PC-3 (cell line): Measurements from ENCODE around the gene ELOVL5. TPM values are rescaled to one million over a fixed set of nuclear protein-coding genes. Genes with fewer than 3 reads are reported as not detected.

ENCODE experiments used
- ATAC-seq: fragments of 200-7000 bp; cut with Tn5 transposase; 2 replicates; pipeline ENCODE4 v1.9.1; 2020; ENCODE audit warnings: mild to moderate bottlenecking, moderate library complexity
- BruUV-seq: library from RNA; stranded (reverse); fragments of 400-500 nt; replicated peaks from 2 replicates; lab custom pipeline; 2021; lab: Mats Ljungman, UMichigan
- CTCF ChIA-PET: fragments of 300-600 bp; sonication (Branson Sonifier 250); formaldehyde crosslinking; loops from one replicate; lab custom pipeline; 2022; ENCODE audit warnings: antibody characterized with exemption; lab: Charles Lee
- POLR2A ChIA-PET: fragments of 300-600 bp; sonication (Branson Sonifier 250); formaldehyde crosslinking; loops from one replicate; lab custom pipeline; 2022; ENCODE audit warnings: antibody characterized with exemption; ENCODE audit not compliant: unreplicated experiment; lab: Charles Lee
- DNase-seq: peaks from one replicate; pipeline ENCODE4 v3.0.0-alpha.2; 2015
- H2AFZ ChIP-seq: fragments of 300-600 bp; sonication (generic); 2 replicates; pipeline ENCODE4 v1.6.0; 2016; ENCODE audit warnings: antibody characterized with exemption, low read length
- H3F3A ChIP-seq: fragments of 300-600 bp; sonication (generic); one replicate; pipeline ENCODE4 v1.6.0; 2017; ENCODE audit warnings: antibody characterized with exemption, low read length, control low read depth, mild to moderate bottlenecking; ENCODE audit not compliant: unreplicated experiment
- H3K27ac ChIP-seq: fragments of 300-600 bp; sonication (generic); 2 replicates; pipeline ENCODE4 v1.5.1; 2016; ENCODE audit warnings: mild to moderate bottlenecking, low read length
- H3K27me3 ChIP-seq: fragments of 300-600 bp; sonication (generic); 2 replicates; pipeline ENCODE4 v1.6.1; 2016; ENCODE audit warnings: low read length, mixed read lengths
- H3K36me3 ChIP-seq: fragments of 300-600 bp; sonication (generic); 2 replicates; pipeline ENCODE4 v1.6.1; 2016; ENCODE audit warnings: low read depth, mixed run types, low read length, mixed read lengths
- H3K4me1 ChIP-seq: fragments of 300-600 bp; sonication (generic); 2 replicates; pipeline ENCODE4 v1.5.1; 2016; ENCODE audit warnings: low read length; ENCODE audit not compliant: insufficient read depth
- H3K4me2 ChIP-seq: fragments of 300-600 bp; sonication (generic); 2 replicates; pipeline ENCODE4 v1.6.0; 2016; ENCODE audit warnings: low read length
- H3K4me3 ChIP-seq: fragments of 300-600 bp; sonication (generic); 2 replicates; pipeline ENCODE4 v1.5.1; 2016; ENCODE audit warnings: mild to moderate bottlenecking, low read length, mixed read lengths
- H3K79me2 ChIP-seq: fragments of 300-600 bp; sonication (generic); 2 replicates; pipeline ENCODE4 v1.6.1; 2017; ENCODE audit warnings: low read length, mixed read lengths
- H3K9ac ChIP-seq: fragments of 300-600 bp; sonication (generic); 2 replicates; pipeline ENCODE4 v1.6.0; 2016; ENCODE audit warnings: mild to moderate bottlenecking, low read length
- H3K9me2 ChIP-seq: fragments of 300-600 bp; sonication (generic); replicated peaks from 2 replicates; pipeline ENCODE4 v1.6.1; 2016; ENCODE audit warnings: mixed run types, low read length, mixed read lengths
- H3K9me3 ChIP-seq: fragments of 300-600 bp; sonication (generic); 2 replicates; pipeline ENCODE4 v1.6.1; 2016; ENCODE audit warnings: low read length, mixed read lengths
- H4K20me1 ChIP-seq: fragments of 300-600 bp; sonication (generic); 2 replicates; pipeline ENCODE4 v1.6.1; 2016; ENCODE audit warnings: low read length, mixed read lengths
- EZH2 ChIP-seq: fragments of 300-600 bp; sonication (generic); IDR thresholded peaks from one replicate; pipeline ENCODE4 v1.6.1; 2017; ENCODE audit warnings: antibody characterized with exemption, mild to moderate bottlenecking, low read length; ENCODE audit not compliant: unreplicated experiment
- EZH2phosphoT487 ChIP-seq: fragments of 300-600 bp; sonication (generic); IDR thresholded peaks from 2 replicates; pipeline ENCODE4 v1.6.1; 2018; ENCODE audit warnings: mild to moderate bottlenecking, antibody characterized with exemption, low read length, borderline replicate concordance
- intact Hi-C: fragments of 100-400 bp; cut with micrococcal nuclease; formaldehyde crosslinking; loops from 2 replicates; pipeline ENCODE4 v1.9.0; 2023
- total RNA-seq: library from RNA; depleted of rRNA; stranded (reverse); fragments of >200 nt; gene quantifications from 2 replicates; pipeline ENCODE4 v1.2.3, GENCODE V29; 2014
- TF ChIP-seq, protein P1 (sequence below): fragments of 300-600 bp; sonication (generic); conservative IDR thresholded peaks from 2 replicates; pipeline ENCODE4 v1.5.1; 2017; ENCODE audit warnings: antibody characterized with exemption, low read depth, mild to moderate bottlenecking, low read length

ELOVL5 gene
- total RNA-seq, 1 experiment from 2014 or later = 62.7 TPM

DNA sequence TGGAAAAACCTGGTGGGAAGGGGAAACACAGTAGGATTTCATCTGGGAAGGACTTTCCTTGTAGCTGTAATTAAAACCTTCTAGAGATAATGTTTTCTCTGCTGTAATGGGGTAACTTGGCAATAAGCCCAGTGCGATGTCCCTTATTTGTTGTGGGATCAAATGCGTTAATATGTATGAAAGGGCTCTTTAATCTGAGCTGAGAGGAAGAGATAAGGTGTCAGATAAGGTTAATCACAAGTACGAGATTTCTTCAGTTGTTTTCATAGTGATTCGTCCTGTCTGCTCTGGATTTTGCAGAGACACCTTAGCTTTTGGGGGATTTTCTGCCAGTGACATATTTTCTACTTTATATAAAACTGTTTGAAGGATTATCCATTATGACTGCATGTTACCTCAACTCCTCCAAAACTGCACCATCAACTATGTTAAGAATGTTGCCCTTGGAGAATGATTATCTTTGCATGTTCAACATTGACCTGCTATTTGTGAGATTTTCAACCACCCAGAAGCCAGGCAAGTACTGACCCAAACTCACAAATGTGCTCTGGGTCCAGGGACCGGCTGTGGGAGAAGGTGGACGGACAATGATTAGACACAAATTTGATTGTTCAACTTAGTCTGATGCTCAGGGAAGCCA is 21.2 kb upstream of the ELOVL5 start:
- BruUV-seq = no TSS peak
- H3K4me3 ChIP-seq = no peak overlapping the region
- H3K9me2 ChIP-seq = no peaks in the 10 kb centered on the region
- POLR2A ChIA-PET = no interaction called here
- CTCF ChIA-PET = no interaction called here
- H3K4me1 ChIP-seq = no peaks in the 10 kb centered on the region
- H3K9ac ChIP-seq = no peak overlapping the region
- intact Hi-C loops = no loop called here
- no peak for DNase-seq
- no peaks in the 10 kb centered on the region for H3F3A ChIP-seq
- no peaks in the 10 kb centered on the region for H3K27me3 ChIP-seq
- H3K36me3 ChIP-seq = no peaks in the 10 kb centered on the region
- no peak overlapping the region for H2AFZ ChIP-seq
- no peaks in the 10 kb centered on the region for H3K9me3 ChIP-seq
- H4K20me1 ChIP-seq = no peaks in the 10 kb centered on the region
- no peak overlapping the region for H3K27ac ChIP-seq
- no peaks in the 10 kb centered on the region for H3K79me2 ChIP-seq
- no peak for ATAC-seq
- H3K4me2 ChIP-seq = no peak overlapping the region
- TF ChIP-seq EZH2phosphoT487 = no peak
- TF ChIP-seq, protein P1, sequence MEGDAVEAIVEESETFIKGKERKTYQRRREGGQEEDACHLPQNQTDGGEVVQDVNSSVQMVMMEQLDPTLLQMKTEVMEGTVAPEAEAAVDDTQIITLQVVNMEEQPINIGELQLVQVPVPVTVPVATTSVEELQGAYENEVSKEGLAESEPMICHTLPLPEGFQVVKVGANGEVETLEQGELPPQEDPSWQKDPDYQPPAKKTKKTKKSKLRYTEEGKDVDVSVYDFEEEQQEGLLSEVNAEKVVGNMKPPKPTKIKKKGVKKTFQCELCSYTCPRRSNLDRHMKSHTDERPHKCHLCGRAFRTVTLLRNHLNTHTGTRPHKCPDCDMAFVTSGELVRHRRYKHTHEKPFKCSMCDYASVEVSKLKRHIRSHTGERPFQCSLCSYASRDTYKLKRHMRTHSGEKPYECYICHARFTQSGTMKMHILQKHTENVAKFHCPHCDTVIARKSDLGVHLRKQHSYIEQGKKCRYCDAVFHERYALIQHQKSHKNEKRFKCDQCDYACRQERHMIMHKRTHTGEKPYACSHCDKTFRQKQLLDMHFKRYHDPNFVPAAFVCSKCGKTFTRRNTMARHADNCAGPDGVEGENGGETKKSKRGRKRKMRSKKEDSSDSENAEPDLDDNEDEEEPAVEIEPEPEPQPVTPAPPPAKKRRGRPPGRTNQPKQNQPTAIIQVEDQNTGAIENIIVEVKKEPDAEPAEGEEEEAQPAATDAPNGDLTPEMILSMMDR = no peak
- no peak for TF ChIP-seq EZH2

DNA sequence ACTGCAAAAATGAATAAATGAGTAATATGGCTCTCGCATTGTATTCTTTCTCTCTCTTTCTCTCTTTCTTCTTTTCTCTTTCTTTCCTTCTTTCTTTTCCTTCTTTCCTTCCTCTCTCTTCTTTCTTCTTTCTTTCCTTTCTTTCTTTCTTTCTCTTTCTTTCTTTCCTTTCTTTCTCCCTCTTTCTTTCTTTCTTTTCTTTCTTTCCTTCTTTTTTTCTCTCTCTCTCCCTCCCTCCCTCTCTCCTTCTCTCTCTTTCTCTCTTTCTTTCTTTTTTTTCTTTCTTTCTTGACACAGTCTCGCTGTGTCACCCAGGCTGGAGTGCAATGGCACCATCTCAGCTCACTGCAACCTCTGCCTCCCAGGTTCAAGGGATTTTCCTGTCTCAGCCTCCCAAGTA is 20.3 kb upstream of the ELOVL5 start:
- H3K27ac ChIP-seq = no peak overlapping the region
- H3K4me3 ChIP-seq = no peak overlapping the region
- H4K20me1 ChIP-seq = no peaks in the 10 kb centered on the region
- ChIA-PET POLR2A (no interaction called here), CTCF (no interaction called here)
- no peak overlapping the region for H3K9ac ChIP-seq
- H2AFZ ChIP-seq = no peak overlapping the region
- H3K36me3 ChIP-seq = no peaks in the 10 kb centered on the region
- ATAC-seq (no peak), DNase-seq (no peak)
- no peaks in the 10 kb centered on the region for H3K9me3 ChIP-seq
- H3K27me3 ChIP-seq = no peaks in the 10 kb centered on the region
- TF ChIP-seq EZH2 = no peak
- TF ChIP-seq EZH2phosphoT487 = no peak
- TF ChIP-seq, protein P1 = no peak
- no peaks in the 10 kb centered on the region for H3K79me2 ChIP-seq
- no peak overlapping the region for H3K4me2 ChIP-seq
- intact Hi-C loops = no loop called here
- BruUV-seq = no TSS peak
- no peaks in the 10 kb centered on the region for H3F3A ChIP-seq
- no peaks in the 10 kb centered on the region for H3K9me2 ChIP-seq
- H3K4me1 ChIP-seq = no peaks in the 10 kb centered on the region

DNA sequence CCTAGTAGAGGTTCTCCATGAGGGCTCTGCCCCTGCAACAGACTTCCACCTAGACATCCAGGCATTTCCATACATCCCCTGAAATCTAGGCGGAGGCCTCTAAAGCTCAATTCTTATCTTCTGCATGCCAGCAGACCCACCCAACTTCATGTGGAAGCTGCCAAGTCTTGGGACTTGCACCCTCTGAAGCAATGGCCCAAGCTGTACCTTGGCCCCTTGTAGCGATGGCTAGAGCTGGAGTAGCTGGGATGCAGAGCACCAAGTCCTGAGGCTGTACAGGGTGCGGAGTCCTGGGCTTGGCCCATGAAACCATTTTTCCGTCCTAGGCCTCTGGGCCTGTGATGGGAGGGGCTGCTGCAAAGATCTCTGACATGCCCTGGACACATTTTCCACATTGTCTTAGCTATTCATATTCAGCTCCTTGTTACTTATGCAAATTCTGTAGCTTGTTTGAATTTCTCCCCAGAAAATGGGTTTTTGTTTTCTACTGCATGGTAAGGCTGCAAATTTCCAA is 17.4 kb upstream of the ELOVL5 start:
- Histone ChIP-seq H3K4me2 (no peak overlapping the region), H3K4me1 (peaks cover 12% of the 10 kb centered on the region), H3K36me3 (no peaks in the 10 kb centered on the region), H3F3A (no peaks in the 10 kb centered on the region), H3K27ac (no peak overlapping the region), H3K79me2 (no peaks in the 10 kb centered on the region), H3K9ac (no peak overlapping the region), H3K9me3 (no peaks in the 10 kb centered on the region), H4K20me1 (no peaks in the 10 kb centered on the region), H3K4me3 (no peak overlapping the region), H3K9me2 (no peaks in the 10 kb centered on the region), H3K27me3 (no peaks in the 10 kb centered on the region), H2AFZ (no peak overlapping the region)
- no TSS peak for BruUV-seq
- intact Hi-C loops = no loop called here
- ChIA-PET CTCF (no interaction called here), POLR2A (no interaction called here)
- no peak for ATAC-seq
- no peak for DNase-seq
- TF ChIP-seq, protein P1 = no peak
- TF ChIP-seq EZH2 = no peak
- no peak for TF ChIP-seq EZH2phosphoT487
